ENCODE measurements around the gene COL8A1.

The COL8A1 gene

GRCh38 chr3:99639579-99639978 is 1.2 kb downstream of the COL8A1 start:
- no peak for DNase-seq

- no peak for DNase-seq
These were observed 1.9 kb downstream of the COL8A1 start for GRCh38 chr3:99640214-99640851.

GRCh38 chr3:99641480-99641879 is 3.1 kb downstream of the COL8A1 start:
- no peak for DNase-seq

DNA sequence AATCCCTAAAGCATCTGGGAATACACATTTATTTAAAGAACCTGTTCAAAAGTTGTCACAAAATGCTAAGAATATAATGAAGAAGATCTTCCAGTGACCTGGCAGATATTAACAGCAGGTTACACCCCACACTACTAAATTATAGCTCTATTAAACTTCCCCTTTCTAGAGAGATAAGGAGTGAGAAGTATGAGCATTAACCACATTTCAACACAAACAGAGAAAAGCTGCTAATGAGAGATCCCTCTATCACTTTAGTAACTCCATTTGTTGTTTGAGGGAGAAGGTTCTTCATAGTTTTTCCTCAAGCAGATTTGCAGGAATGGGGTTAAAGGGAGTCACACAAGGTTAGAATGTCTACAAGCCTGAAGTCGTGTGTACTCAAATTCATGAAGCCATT is 3.6 kb downstream of the COL8A1 start:
- DNase-seq: no peak

GRCh38 chr3:99644017-99644416 is 5.6 kb downstream of the COL8A1 start:
- DNase-seq: no peak

GRCh38 chr3:99644746-99645145 is 6.4 kb downstream of the COL8A1 start:
- DNase-seq: no peak

DNA sequence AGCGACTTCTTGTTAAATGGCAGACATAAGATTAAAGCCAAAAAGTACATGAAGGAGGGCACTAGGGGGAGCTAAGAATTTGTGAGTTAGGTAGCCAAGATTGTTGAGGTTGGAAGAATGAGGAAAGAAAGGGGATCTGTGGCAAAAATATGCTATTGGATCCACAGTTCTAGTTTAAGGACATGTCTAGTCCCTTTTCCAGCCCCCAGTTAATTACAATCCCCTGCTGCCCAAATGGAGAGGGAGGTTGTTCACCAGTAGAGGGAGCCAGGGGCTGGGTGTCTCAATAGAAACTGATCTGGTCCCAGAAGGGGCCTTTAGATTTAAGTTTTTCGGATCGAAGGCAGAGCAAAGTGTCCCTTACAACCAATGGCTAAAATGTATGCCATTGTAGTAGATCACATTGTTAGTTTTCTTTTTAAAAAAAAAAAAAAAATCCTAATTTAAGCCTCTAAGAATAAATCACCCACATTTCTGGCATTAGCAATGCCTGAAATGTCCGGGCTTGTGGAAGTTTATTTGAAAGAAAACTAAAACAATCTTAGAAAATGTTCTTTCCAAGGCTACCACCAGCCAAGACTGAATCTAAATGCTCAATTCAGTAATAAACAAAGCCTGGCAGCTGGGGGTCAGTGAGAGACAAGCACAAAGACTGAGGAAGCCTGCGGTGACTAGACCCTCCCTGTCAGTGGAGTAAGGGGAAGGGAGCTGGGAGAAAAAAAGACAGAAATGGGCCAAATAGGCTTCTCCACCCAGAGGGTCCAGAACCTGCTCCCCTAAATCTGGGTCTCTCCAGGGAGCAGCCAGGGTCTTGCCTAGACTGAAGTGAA is 7.1 kb downstream of the COL8A1 start:
- peak; percentile 63 for DNase-seq

DNA sequence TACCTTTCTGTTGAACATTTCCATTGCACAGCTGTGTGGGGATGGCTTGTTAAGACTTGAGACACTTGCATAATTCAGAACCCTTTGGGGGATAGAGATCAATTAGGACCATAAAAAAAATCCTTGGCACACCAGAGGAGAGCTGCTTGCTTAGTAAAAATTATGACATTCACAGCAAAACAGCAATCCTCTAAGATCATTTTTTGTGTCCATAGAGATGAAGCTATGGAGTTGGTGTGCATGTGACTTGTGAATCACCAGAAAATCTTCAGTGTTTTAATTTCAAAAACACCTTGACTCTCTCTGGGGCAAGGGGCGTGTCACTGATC is 7.7 kb downstream of the COL8A1 start:
- peak; percentile 44 for DNase-seq

- peak; percentile 56 for DNase-seq
These were observed 8.7 kb downstream of the COL8A1 start for GRCh38 chr3:99647081-99647480.

DNA sequence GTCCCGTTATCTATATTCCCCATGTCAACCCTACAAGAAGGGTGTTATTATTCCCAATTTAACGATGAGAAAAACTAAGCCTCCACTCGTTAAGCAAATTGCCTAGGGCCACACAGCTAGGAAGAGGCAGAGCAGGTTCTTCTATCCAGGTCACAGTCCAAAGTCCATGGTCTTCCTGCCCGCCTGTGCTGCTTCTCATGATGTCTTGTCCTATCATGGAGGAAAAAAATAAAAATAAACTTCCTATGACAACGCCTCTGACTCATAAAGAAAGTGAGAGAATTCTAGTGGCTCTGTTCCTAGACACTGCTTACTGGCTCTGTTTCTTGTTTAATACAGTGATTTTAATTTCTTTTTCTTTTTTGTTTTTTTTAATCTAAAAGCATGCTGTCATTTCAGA is 9.7 kb downstream of the COL8A1 start:
- DNase-seq: no peak

- no peak for DNase-seq
These were observed 10.1 kb downstream of the COL8A1 start for GRCh38 chr3:99648516-99648915.

DNA sequence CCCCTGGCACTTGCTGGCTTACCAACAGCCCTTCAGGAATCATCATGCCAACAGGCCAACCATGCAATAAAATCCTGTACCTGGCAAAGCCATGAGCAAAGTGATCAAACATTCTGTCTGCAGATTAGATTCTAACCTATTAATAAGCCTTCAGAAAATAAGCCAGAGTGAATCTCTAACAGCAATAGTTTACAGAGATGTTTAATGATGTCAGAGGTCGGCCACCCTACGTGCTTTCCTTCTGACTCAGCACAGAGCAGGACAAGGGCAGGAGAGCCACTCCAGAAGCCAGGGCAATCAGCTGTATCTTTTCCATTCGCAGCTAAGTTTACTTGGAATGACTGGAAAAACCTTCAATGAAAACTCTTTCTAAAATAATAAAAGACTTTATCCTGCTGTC is 13.1 kb downstream of the COL8A1 start:
- peak; percentile 40 for DNase-seq

DNA sequence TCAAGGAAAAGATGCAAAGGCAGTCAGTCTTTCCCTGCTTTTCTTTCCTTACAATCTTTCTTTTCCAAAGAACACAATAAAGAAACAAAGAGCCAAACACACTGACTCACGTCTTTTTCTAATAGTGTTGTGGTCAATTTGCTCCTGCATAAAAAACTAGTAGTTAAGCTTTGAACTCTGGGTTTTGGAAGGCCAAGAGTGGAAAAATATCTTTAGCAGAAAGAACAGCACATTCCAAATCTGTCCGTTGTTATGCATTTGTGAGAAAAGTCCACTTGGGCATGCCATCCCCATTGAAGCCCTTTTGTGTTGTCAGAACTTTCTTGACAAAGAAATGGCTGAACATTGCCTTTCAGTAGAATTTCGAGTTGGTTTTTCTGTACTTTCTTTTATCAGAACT is 18.2 kb downstream of the COL8A1 start:
- DNase-seq: no peak

DNA sequence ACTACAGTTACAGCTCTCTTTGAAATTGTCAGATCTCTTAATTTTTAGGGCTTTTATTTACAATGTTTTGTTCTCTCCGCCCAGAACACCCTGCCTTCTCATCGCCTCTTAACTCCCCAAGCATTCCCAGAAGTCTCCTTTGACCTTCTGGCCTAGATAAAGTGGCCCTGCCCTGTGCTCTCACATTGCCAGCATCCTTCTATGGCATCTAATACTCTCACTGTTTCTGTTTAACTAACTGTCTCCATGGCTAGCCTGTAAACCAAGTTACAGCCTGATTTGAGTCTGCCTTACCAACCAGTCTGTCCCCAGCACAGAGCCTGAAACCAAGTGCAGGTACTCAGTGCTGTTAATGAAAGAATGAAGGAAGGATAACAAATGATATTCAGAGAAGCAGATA is 19.9 kb downstream of the COL8A1 start:
- DNase-seq: no peak

GRCh38 chr3:99659032-99659431 is 20.6 kb downstream of the COL8A1 start:
- DNase-seq: peak; percentile 97

GRCh38 chr3:99659951-99660350 is 21.6 kb downstream of the COL8A1 start:
- peak; percentile 71 for DNase-seq

DNA sequence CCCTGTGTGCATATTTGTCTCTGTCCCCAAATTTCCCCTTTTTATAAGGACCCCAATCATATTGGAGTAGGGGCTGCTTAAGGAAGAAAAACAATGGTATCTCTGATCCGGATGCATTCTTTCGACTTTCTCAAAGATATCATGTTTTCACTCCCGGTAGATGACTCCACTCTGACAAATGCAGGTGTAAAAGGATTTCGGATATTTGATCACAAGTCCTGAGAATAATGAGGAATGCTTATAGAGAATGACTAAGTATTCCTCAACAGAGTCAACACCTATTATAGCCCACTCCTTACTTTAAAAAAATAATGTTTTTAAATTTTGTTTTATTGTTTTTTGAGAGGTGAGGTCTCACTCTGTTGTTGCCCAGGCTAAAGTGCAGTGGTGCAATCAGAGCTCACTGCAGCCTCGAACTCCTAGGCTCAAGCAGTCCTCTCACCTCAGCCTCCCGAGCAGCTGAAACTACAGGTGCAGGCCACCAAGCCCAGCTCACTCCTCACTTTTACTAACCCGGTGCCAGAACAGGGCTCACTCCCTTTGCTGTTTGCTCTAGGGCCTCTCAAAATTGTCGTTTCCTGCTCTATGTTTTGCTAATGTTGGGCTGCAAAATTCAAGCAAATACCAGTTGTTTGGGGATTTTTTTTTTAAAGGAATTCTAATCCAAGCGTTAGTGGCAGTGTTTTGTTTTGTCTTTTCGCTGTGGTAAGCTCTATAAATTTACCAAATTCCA is 24.6 kb downstream of the COL8A1 start:
- no peak for DNase-seq

- no peak for DNase-seq
These were observed 25.6 kb downstream of the COL8A1 start for GRCh38 chr3:99663977-99664376.

GRCh38 chr3:99665017-99665416 is 26.6 kb downstream of the COL8A1 start:
- DNase-seq: no peak

DNA sequence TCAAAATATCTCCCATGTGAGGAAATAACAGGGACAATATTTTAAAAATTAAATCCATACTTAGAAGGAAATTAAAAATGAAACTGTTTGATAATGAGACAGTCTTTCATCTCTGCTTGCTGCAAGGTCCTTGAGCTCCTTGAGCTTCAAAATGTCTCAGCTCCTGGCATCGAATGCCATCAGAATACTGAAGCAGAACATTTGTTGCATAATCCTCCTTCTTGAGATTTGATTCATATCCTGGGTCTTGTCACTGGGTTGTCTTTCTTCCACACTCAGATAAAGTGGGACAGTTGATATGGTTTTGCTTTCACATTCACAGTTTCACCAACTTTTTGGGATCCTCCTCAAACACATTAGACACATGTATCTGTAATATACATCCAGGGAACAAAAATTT is 27.8 kb downstream of the COL8A1 start:
- DNase-seq: no peak

DNA sequence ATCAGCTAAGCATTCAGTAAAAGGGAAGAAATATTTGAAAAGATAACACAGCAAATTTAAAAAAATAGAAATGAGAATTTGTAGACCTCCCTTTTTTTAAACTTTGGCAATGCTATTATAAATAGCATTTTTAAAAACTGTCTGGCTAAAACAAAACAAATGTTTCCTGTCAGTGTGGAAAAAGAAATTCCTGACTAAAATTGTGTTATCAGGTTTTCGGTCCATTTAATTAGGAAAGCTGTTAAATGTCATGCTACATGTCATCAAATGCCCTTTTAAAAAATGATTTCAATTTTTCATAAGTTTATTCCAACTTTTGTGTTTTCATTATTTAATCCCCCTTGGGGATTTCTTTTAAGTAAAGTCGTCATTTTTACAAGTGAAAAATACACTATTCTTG is 29.6 kb downstream of the COL8A1 start:
- DNase-seq: no peak

DNA sequence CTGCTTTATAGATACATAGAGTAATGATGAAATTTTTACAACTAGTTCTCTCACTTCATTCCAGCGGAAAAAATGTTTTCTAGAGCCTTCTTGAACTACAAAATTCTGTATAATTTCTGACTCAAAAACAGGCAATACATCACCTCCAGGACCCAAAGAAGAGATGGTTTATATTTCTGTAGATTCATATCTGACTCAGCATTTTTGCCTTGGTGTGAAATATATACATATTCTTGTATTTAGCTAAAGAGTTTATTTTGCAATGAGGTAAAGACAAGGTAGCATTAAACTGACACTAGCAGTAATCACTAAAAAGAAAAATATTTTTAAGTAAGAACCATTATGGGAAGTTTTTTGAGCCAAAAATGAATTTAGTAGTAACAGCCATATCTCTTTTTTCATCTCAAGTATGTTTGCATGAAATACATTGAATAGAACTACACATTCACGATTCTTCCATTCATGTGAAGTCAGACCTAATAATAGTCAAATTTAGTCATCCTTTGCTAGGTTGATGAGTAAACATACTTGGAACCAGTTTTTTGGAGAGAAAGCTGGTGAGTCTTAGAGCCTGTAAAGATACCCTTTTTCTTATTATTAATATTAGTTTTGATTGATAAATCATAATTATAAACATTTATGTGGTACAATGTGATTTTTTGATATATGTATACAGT is 31.6 kb downstream of the COL8A1 start:
- no peak for DNase-seq

- DNase-seq: no peak
These were observed 32.2 kb downstream of the COL8A1 start for GRCh38 chr3:99670556-99670950.
